ENCODE data around the gene UTP14C.
"Not testable (repeated sequence)": the region's sequence is repeated elsewhere in the genome, so short reads cannot be mapped to it uniquely, and the experiment has no call there.

UTP14C gene, protein sequence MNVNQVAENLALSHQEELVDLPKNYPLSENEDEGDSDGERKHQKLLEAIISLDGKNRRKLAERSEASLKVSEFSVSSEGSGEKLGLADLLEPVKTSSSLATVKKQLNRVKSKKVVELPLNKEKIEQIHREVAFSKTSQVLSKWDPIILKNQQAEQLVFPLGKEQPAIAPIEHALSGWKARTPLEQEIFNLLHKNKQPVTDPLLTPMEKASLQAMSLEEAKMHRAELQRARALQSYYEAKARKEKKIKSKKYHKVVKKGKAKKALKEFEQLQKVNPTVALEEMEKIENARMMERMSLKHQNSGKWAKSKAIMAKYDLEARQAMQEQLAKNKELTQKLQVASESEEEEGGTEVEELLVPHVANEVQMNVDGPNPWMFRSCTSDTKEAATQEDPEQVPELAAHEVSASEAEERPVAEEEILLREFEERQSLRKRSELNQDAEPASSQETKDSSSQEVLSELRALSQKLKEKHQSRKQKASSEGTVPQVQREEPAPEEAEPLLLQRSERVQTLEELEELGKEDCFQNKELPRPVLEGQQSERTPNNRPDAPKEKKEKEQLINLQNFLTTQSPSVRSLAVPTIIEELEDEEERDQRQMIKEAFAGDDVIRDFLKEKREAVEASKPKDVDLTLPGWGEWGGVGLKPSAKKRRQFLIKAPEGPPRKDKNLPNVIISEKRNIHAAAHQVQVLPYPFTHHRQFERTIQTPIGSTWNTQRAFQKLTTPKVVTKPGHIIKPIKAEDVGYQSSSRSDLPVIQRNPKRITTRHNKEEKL

DNA sequence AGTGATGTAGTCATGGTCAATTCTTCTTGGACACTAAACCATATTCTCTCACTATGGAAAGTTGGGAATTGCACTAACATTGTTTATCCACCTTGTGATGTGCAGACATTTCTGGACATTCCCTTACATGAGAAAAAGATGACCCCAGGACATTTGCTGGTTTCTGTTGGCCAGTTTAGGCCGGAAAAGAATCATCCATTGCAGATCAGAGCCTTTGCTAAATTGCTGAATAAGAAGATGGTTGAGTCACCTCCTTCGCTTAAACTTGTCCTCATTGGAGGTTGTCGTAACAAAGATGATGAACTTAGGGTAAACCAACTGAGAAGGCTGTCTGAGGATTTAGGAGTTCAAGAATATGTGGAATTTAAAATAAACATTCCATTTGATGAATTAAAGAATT lies at the start of gene UTP14C:
Gene UTP14C (plus strand): TSS at position 211 of the 400 bp plus-strand sequence. CDS start 4,114 bp downstream, outside the sequence.
- DNase-seq: no peak

DNA sequence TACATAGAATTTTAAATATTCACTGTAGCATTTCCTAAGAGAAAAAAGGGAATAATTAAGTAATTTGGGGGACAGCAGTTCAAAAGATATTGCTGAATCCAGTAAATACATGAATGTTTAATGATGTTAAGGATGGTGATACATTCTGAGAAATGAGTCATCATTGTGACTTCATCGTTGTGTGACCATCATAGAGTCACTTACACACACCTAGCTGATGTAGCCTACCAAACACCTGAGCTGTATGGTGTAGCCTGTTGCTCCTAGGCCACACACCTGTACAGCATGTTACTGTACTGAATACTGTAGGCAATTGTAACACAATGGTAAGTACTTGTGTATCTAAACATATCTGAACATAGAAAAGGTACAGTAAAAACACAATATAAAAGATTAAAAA lies 48.1 kb upstream of the UTP14C start:
- DNase-seq: no peak

DNA sequence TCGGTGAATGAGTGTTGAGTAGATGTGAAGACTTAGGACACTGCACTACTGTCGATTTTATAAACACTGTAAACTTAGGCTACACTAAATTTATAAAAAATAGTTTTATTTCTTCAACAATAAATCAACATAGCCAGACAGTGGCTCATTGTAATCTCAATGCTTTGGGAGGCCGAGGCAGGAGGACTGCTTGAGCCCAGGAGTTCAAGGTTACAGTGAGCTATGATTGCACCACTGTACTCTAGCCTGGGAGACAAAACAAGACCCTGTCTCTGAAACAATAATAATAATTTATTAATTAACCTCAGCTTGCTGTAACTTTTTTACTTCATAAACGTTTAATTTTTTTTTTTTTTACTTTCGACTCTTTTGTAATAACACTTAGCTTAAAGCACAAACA lies 47.6 kb upstream of the UTP14C start:
- no peak for DNase-seq

DNA sequence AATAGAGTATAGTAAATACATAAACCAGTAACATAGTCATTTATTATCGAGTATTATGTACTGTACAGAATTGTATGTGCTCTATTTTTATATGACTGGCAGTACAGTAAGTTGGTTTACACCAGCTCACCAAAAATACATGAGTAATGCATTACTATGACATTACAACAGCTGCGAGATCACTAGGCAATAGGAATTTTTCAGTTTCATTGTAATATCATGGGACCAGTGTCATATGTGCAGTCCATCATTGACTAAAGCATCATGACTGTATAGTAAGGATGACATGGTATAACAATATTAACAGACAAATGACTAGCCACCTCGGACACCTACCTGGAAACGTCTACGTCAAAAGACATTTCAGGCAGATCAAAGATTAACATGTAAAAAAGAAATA lies 46.9 kb upstream of the UTP14C start:
- DNase-seq: no peak

DNA sequence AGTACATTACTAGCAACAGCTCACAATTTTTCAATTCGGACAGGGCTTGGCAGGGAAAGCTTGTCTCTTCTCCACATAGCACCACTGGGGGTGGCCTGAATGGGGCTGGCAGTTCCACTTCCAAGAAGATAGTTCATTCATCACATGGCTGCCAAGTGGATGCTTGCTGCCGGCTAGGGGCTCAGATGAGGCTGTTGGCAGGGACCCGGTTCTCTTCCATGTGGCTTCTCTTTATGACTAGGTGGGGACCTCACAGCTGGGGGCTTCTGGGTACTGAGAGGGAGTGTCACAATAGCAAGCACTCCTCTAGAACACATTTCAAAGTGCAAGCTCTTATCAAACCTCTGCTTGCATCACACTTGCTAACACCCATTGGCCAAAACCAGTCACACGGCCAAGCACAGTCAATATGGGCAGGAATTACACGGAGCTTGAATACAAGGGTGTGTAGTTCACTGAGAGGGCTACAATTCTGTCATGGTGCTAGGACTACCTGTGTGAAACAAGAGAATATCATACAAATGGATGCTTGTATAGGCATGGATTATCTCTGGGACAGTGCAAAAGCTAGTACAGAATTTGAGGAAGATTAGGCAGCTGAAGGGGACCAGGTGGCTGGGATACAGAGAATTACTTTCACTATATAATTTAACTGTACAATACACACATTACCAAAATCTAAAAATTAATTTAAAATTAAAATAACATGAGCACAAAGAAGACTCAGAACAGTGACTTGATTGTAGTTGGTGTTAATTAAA lies 45.5 kb upstream of the UTP14C start:
- no peak for DNase-seq

DNA sequence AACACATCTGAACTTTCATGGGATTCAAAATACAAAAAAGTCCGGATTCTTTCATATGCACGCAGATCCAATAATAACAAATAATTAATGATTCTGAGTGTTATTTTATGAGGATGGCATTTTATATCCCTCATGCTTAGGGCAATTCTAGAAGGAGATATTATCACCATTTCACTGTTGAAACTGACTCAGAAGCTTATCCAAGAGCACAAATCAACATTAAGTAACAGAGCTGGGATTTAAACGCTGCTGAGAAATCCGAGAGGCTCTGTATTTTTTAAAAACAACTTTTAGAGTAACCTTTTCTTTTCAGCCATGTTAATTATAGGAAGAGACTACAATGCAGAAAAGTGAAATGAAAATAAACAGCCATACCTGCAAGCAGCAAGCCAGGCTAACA lies 43.6 kb upstream of the UTP14C start:
- DNase-seq: no peak

DNA sequence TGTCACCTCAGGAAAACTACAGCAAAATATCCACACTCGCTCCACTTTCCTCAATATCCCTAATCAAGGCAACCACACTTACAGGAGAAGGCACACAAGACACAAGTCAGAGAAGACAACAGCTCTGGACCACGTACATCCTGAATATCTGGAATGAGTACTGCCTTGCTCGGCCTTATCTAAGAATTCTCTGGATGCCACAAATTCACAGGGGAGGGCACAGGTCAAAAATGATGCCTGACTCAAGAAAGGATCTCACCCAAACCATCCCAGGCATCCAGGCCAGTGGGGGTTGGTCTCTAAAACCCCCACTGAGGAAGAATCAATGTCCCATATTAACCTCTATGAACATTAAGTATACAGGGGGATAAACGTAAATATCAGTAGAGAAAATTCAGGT lies 43.1 kb upstream of the UTP14C start:
- no peak for DNase-seq

DNA sequence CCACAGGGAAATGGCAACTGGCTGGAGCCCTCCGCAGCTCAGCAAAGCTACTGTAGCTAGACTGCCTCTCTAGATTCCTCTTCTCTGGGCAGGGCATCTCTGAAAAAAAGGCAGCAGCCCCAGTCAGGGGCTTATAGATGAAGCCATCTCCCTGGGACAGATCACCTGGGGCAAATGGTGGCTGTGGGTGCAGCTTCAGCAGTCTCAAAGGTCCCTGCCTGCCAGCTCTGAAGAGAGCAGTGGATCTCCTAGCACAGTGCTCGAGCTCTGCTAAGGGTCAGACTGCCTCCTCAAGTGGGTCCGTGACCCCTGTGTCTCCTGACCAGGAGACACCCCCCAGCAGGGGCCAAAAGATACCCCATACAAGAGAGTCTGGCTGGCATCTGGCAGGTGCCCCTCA lies 41.2 kb upstream of the UTP14C start:
- DNase-seq: not testable (repeated sequence)

DNA sequence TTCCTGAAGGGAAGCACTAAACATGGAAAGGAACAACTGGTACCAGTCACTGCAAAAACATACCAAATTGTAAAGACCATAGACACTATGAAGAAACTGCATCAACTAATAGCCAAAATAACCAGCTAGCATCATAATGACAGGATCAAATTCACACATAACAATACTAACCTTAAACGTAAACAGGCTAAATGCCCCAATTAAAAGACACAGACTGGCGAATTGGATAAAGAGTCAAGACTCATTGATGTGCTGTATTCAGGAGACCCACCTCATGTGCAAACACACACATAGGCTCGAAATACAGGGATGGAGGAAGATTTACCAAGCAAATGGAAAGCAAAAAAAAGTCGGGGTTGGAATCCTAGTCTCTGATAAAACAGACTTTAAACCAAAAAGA lies 39.6 kb upstream of the UTP14C start:
- not testable (repeated sequence) for DNase-seq

DNA sequence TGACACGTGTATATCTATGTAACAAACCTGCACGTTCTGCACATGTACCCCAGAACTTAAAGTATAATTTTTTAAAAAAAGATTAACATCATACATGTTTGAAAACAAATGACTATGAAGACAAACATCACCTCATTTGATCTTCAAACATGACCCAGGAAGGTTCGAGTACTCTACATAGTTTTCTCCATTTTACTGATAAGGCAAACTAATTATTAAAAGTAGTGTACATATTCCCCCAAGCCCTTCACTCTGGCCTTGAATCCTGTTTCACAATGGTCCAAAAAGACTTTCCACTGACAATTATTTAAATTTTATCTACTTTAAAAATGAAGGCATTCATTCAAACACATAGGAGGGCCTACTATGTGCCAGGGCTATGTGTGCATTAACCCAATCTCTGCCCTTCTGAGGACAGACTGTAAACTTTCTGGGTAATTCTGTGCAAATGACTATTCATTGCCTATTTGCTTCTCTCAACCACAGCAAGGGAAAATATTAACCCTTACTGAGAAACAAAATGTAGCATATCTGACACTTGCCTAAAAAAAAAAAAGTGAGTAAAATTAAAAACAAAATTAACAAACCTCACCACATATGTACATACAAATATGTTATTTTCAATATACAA lies 35.4 kb upstream of the UTP14C start:
- DNase-seq: no peak

DNA sequence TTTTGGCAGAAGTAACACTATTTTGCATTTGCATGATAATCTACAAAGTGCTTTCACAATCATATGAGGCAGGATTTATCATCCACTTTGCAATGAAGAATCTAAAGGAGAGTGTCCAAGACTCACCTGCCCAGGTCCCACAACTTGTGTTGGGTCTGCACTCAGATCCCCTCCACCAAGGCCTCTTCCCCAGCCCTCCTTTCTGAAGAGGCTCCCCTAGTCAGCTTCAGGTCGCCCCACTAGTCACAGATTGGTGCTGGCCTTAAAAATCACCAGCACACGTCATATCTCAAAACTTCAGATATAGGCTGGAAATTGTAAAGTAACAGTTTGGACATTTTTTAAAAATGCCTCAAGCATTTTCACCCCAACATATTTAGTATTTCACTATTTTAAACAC lies 30.8 kb upstream of the UTP14C start:
- DNase-seq: no peak

DNA sequence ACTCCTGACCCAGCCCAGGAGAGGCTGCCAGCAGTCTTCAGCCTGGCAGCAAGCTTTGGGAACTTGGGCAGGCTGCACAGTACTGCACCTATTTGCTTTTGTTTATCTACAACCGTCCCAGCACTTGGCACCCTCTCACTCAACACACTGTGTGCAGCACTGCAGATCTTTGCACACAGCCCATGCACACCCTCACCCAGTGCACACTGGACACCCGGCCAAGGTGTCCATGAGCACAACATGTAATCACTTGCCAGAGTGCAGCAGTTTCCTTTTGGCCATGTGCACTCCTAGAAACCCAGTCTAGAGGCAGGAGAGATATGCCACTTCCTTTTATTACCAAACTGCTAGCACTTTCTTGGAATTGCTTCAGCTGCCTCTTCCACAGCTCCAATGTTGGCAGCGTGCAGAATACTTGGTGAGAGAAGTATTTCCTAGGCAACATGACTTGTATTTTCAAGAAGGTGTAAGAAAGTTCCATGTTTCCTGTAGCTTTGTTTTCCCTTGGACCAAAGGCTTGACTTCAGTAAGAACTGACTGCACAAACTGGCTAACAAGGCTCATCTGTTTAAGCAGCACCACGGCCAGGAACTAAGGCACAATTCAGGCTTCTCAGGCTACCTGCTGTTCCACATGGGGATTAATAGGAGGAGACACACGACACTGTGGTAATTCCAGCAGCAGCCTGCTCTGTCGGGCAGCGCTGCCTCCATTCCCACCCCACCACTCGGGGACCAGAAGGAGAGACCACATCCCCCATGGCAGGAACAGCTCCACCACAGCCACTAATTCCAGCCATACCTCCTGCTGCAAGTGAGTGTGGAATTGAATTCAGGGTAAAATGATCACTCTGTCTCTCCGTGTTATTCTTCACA lies 28.6 kb upstream of the UTP14C start:
- no peak for DNase-seq

DNA sequence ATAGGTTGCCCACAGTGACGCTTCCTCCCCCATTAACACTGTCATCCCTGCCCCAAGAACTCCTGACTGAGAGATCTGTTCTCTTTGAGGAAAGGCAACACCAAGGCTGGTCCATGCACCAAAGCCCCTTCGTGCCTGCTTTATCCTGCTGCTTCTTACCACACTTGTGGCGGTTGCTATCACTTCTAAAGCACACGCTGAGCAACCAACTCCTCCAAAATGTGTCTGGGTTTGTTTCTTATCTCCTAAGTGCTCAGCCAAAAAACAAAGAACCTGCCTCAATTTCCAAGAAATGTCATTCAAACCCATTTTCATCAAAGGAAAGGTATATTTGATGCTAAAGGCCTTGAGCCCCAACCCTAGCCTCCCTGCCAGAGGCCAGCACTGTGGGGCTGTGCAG lies 27.9 kb upstream of the UTP14C start:
- no peak for DNase-seq

DNA sequence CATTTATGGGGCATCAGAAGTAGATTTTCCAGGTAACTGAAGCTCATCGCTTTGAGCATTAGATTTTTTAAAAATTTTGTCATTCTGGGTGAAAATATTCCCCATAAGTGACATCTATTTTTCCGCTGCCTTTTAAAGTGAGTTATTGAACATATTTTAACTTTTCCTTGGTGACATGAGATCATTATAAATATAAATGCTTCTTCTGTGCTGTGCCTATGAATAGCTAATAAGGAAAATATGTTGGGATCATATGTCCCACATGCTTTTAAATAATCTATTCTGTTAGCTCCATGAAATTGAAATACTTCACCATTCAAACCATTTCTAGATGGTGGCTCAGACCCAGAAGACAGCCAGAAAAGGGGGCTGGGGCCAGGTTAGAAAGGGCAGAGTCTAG lies 27.3 kb upstream of the UTP14C start:
- no peak for DNase-seq

DNA sequence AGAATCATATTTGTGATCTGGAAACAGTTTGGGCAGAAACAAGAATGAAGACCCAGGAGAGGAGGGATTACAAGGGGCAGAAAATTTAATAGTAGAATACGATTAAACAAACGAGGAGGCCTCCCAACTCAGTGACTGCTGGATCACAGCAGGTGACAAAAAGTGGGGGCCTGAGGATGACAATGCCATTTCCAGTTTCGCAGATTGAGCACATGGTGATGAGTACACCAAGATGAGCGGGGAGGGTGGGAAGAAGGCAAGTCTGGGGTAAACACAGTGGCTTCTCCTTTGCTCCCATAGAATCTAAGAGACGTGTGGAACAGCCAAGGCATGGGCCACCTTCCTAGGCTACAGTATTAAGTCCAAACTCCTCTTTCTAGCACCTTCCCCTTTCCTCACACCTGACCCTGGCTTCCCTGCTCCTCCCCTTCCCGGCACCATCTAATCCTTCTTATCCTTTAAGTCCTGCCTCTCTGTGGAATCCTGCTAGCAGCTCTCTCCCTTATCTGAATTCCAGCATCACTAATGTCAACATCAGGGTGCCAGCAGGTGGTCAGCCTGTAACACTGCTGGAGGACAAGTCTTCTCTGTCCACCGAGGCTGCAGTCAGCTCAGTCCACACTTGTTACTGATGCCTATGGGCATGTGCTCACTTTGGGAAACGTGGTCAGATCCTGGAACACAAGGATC lies 26.7 kb upstream of the UTP14C start:
- DNase-seq: no peak

DNA sequence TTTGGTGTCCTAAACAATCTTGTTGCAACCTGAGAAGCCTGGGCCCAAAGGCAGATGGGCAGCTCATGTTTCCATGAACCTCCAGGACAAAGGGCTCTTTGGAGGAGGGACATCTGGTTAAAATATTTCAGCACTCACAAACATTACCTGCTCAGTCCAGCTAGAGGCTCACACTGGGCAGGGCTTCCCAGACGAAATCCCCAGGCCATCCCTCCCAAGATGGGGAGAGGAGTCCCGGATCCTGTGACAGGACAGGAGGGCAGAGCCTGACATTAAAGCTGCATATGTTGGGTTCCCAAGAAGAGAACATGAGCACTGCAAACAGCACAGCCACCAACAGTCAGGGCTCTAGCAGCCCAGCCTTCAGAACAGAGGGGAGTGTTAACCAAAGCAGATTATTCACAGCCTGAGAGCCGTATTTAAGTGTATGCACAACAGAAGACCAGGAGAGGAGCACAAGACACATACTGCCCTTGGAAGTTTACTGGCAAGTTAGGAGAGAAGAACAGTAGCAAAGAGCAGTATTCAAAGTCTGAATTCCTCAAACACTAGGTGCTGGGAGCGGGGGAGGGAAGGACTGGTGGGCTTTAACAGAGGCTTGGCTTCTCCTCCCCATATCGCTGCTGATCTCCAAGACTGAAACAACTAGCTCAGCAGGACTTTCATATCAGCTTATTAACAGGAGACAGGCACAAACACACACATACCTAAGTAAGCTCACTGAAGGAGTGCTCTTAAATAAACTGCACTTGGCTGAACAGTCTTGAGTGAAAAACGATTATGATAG lies 25.6 kb upstream of the UTP14C start:
- no peak for DNase-seq

DNA sequence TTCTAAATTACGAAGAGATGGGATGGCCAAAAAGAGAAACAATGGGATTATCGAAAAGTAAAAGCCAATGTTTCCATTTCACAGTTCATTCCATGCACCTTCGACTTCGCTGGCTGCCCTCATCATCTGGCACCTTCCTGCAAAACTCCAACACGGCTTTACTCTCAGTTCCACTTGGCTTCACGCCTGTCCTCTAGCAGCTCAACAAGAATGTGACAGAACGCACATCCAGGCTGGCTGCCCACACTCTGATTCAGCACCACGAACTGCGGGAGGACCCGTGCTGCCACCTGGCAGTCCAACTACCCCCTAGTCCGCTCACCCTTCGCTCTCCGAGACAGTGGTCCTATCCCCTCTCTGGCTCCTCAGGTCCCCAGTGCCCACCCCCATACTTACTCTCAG lies 25.0 kb upstream of the UTP14C start:
- DNase-seq: no peak

DNA sequence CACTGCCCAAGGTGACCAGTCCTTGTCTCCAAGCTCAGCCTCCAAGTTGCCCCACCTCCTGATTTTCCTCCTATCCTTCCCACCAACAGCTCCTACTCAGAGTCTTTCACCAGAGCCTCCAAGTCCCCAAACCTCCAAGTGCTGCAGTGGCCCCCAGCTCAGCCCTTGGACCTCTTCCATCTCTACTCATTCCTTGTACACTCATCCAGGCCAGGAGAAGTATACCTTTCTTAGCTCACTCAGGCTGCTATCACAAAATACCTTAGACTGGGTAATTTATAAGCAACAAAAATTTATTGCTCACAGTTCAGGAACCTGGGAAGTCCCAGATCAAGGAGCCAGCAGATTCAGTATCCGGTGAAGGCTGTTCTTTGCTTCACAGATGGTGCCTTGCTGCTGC lies 24.6 kb upstream of the UTP14C start:
- DNase-seq: no peak

DNA sequence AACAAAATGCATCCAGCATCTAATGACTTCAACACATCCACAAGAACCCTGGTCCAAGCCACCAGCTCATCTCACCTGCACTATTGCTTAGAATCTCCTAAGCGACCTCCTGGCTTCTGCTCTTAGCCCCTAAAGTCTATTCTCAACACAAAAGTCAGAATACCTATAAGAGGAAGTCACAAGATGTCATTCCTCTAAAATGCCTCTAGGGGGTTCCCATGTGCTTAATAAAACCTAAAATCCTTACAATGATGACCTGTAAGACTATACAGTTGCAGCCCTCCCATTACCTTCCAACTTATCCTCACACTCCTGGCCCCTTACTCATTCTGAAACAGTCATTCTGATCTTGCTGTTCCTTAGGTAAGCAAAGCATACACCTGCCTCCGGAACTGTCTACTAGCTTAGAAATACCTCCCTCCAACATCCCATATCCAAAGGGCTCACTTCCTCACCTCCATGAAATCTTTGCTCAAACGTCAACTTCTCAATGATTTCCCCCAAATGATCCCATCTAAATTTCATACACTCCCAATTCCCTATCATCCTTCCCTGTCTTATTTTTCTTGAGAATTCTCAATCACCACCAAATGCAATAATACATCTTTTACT lies 23.3 kb upstream of the UTP14C start:
- no peak for DNase-seq

DNA sequence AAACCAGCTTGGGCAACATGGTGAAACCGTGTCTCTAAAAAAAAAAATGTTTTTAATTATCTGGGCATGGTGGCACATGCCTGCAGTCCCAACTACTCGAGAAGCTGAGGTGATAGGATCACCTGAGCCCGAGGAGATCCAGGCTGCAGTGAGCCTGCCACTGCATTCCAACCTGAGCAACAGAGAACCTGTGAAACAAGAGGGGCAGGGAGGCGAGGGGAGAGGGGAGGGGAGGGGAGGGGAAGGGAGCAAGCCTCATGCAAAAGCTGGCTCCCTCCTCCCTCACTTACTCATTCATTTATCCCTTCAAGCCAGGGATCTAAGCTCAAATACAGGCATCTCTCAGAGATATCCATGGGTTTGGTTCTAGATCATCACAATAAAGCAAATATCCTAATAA lies 22.1 kb upstream of the UTP14C start:
- DNase-seq: no peak

All from stimulated activated CD4-positive, alpha-beta T cell treated with anti-CD3 and anti-CD28 coated beads, Interleukin-12 subunit alpha, Interleukin-12 subunit beta, amount 100 ng/mL, for 4 hours (primary cell).